OCI-M1 (cell line): Measurements from ENCODE around the gene PIEZO2.

Source experiments
- DNase-seq: peaks from one replicate; lab custom pipeline; 2025; lab: John Stamatoyannopoulos, UW

Gene PIEZO2

DNA sequence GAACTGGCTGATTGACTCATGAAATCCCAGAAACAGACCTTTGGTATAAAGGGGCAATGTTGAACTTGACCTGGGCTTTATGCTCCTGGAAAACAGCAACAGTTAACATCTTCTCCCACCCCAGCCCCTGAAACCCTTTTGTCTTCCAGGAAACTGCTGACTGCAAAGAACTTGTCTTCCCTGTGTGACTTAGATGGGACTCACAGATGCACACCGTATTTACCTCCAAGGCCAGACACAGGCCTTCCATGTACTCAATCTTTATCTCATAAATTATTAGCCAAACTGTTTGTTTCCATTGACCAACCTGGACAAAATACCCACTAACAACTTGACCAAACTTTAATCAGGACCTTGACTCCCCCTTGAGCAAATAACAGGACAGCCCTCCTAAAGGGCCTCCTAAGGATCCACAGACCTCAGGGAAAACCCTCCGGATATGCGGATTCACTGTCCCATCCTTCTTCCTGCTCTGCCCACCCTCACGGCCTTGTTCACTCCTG, 36.3 kb downstream of the PIEZO2 start:
- DNase-seq: no peak

DNA sequence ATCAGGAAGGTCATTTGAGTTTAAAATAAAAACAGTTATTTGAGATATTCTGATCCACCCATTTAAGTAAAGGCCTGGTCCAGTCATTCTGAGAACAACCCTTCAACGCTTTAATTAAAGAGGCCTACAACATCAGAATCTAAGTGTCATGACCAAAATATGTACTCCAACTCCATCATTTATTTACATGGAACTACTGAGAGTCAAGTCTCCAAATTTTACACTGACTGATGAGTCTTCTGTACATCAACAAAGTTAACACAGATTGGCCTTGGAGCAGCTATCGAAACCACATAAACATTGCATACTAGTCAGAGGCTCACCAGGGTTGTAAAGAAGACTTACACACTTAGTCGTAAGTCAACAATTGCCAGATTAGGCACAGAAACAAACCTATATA, 37.1 kb downstream of the PIEZO2 start:
- DNase-seq: no peak

DNA sequence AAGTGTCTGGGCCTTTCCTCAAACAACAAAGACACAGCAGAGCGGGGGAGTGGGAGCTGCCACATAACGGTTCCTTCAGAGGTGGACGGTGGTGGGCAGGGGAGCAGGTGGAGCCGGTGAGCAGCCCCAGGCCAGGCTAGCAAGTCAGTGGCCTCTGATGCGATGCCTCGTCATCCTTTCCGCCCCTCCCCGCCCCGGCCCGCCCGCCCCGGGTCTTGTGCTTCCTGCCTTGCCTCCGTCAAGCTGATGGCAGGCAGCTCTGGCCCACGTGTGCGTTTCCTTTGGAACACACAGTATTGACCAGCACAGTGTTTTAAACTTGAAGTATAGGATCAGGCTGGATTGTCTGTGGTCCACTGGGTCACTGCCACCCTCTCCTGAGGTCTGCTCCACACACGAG, 38.9 kb downstream of the PIEZO2 start:
- no peak for DNase-seq

DNA sequence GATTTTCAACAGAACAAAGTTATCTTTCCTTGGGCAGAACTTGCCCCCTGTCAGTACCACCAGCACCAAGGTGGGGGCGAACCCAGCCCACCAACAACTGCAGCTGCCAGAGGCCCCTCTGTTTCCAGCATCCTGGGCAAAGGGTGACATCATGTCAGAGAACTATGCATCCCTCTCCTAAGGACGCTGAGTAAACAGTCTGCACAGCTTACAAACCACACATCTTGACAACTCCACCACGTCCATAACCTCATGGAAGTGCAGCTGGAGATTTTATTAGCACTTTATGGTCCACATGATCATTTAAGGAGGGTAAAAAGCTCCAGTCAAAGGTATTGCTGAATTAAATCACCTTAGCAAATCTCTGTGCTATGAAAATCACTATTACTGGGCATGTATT, 40.4 kb downstream of the PIEZO2 start:
- no peak for DNase-seq

DNA sequence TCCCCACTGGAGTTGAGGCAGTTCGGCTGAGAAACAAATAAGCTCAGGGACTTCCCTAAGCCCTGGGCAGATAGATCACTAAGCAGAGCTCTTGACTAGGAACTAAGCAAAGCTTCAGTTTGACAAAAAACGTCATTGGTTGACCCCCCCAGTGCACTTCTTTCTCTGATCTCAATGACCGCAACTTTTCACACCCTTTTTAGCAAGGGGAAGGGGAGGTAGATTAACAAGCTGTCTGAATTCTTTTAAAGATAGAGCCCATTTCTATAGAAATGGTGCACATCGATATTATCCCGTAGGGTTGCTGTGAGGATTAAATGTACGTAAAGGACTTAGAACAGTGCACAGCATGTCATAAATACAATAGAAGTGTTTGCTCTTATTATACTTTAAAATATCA, 42.5 kb downstream of the PIEZO2 start:
- peak; percentile 8 for DNase-seq

DNA sequence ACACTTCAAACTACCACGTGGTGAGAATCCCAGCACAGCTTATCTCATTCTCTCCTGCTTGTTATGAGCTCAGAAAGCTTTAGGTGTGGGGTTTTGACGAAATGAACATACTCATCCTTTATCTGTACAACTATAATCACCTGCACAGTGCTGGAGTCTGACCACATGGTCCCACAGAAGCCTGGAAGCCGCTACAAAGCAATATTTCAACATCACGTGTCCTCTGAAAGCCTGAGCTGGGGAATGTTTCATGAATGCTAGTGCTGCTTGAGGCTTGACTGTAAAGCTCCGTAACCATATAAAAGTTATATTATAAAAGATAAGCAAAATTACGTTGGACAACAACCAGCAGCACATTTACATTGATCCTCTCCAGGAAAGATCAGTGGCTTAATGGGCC, 43.9 kb downstream of the PIEZO2 start:
- no peak for DNase-seq

DNA sequence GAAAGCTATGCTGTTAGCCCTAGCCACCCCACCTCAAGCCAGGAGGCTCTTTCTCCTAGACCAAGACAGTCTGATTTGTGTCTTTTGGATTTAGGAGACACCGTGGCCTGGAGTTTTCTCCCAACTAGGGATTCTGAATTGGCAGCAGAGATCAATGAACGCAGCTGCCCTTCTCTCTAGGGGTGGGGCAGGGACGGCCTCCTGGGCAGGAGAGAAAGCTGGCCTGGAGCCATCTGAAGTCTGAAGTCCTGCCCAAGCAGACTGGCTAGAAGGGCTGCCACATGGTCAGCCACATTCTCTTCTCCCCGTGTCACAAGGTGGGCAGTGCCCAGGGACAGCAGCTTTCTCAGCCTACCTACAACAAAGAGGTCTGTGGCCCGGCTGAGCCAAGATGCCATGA, 45.1 kb downstream of the PIEZO2 start:
- DNase-seq: no peak

DNA sequence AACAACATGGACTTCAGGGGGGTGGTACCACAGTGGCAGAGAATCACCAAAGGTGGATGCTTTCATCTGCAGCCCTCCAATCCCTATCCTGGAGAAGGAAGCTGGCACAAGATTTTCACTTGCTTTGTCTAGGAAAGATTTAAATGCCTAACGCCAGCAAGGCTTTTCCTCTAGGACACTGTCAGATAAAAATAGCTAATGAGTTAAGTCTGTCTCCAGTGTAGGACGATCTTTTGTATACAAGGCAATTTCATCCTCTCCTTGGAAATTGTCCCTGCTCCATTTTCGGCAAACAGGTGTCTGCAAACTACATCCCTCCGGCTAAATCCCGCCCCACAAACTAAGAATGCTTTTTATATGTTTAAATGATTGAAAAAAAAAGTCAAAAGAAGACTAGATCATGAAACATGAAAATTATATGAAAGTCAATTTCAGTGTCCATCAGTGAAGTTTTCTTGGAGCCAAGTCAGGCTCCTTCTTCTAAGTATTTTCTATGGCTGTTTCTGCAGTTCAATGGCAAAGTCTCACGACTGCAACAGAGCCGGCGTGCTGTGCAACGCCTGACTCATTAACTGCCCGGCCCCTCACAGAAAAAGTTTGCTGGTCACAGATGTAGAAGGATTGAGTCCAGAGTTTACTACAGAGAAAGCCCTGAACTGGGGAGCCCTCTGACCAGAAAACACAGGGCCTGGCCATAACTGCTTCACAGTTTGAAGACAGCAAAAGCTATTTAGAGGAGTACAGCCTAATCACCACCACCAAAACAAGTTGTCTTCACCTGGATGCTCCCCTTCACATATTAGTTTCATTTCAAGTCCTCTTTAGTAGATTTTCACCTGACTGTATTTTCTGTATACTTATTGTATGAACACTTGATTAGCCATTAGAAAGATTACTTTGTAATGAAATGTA, 52.3 kb downstream of the PIEZO2 start:
- DNase-seq: no peak

DNA sequence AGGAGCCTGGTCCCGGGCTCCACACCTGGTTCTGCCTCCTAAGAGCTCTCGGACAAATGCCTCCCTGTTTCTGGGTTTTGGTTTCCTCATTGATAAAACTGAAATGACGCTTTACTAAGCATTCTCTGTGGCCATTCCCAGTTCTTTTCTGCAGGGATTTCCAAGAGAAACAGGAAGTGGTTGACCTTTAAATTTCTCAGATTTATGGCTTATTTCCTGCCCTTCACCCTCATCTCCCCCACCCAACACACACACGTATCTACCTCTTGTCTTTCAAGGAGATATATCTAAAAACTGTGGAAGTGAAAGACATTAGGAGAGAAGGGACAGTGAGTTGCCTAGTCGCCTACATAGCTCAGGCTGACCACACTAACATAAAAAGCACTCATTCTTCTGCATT, 53.0 kb downstream of the PIEZO2 start:
- DNase-seq: peak; percentile 21

DNA sequence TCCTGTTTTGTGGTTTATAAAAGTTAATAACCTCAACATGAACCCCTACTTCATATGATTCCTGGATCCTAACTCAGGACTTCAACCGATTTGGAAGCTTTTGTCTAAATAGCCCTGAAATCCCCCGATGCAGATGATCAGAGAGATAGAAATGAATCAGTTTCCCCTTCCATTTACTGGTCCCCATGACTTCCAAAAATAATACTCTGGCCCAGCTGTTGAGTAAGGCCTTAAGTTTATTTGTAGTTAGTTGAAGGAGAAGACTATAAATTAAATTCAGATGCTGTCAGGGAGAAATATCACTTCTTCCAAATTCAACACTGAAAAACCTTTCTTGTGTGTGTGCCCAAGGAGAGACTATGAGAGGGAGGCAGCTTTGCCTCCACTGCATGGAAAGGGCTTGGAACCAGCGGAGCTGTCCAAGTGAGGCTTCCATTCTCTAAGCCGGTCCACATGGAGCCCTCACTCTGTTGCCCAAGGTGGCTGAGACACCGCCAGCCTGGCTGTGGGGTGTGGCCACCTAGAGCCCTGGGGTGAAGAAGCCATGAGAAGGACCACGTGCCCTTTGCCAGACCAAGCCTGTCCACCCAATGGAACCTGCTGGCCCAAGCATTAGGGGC, 53.6 kb downstream of the PIEZO2 start:
- no peak for DNase-seq

DNA sequence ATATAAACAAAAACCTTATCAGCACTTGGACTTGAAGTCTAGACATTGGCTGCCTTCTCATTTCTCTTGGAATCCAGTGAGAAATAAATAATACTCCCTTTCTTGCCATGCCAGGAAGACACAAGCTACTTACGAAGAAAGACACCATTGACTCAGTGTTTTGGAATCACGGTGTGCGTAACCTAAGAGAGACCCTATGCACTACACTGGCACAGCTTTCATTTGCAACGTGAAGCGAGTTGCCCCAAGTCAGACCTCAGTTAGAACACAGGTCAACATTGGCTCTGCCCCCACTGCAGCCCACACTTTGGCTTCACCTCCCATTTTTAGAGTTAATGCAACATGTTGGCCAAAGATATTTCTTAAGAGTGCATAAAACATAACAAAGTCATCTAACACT, 54.2 kb downstream of the PIEZO2 start:
- no peak for DNase-seq

DNA sequence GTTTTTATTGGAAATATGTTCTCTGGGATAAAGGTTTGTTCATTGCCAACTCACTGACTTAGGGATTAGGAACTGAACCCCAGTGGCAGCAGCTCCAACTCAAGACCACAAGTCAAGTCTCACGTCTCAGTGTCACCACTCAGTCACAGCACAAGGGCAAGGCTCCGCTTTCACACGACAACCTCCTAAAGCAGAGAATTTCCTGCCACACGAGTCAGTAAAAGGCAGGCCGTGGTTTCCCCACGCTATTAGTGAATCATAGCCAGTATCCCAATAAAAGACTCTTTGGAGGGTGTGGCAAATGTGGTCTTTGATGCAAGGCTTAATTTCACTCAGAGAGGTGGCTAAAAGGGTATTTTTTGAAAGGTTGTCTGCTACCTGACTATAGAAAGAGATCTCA, 57.6 kb downstream of the PIEZO2 start:
- no peak for DNase-seq

DNA sequence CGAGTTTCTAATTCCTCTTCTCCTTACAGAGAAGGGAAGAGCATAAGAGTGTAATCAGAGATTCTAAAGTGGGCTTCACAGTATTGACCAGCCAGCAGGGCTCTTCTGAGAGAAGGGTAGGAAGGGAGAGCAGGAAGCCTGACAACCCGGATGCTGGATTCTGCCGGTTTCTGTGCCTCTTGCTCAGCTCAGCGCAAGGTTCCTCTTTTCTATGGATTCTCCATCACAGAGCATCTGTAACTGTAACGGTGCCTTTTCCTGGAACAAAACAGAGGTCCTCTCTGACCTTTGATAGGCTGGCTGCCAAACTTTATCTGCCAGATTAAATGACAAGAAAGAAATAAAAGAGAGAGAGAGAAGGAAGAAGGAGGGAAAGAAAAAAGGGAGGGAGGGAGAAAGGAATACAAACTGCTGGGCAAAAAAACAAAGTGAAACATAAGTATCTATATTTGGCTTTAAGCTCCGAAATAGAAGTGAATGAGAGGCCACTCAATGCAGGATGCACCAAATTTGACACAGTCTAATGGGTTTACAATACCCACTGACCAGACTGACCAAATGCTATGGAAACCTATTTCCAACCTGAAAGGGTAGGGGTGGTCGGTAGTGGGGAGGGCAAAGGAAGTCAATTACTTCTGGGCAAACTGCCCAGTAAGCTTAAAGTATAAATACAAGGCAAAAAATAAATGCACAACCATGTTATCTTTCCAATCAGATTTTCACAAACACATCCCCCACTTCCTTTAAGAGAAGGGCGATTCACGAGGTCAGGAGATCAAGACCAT, 59.2 kb downstream of the PIEZO2 start:
- DNase-seq: peak; percentile 84

DNA sequence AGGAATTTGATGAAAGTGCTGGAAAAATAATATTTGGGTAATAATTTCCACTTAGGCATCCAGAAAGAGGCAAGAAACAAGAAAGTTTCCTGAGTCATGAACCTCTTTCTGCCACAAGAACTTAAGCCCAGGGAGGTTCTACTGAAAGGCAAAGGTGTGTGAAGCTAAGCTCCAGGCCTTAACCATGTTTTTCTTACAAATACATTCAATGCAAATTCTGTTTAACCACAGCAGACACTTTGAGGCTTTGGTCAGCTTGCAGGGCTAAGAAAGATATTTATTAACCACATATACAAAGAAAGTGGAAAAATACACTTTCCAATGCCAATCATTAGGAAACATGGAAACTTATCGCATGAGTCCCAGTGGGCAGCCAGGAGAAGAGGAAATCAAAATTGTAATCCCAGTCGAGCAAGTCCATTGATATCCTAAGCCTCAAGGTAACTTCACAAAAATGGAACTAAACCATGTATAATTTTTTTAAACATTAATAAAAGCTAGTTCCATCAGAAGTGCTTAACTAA, 68.3 kb downstream of the PIEZO2 start:
- no peak for DNase-seq

DNA sequence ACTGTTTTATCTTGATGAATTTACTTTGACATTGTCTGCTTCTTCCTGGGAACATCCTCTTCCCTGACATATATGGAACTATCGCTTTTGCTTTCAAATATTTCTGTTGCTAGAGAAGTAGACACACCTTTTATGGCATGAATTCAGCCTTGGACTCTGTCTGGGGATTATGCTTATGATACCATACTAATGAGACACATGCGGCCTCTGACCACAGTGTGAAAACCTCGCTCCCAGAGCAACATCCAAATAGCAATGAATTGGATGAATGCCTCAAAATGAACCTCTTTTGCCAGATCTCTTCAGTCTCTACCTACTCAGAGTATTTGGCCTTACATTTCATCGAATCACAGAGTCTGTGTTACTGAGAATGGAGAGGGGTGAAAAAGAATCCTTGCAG, 70.9 kb downstream of the PIEZO2 start:
- DNase-seq: no peak

DNA sequence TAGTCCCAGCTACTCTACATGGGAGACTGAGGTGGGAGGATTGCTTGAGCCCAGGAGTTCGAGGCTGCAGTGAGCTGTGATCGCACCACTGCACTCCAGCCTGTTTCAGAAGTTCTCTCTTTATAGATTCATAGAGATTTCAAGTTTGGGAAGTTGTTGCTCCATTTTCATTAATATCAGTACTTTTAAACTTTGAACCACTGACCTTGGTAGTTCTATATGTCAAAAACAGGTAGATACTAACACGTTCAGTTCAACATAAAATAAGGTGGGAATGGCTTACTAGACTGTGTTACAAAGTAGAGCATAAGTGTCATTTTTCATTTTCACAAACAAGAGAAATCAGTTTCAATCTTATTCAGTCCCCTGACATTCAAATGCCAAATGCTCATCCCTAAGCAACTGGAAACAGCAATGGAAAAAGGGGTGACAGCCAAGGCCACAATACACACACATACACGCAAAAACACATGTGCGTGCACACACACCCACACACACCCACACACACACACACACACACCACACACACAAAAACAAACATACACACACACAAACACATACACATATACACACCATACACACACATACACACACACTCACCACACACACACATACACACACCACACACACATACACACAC, 71.7 kb downstream of the PIEZO2 start:
- no peak for DNase-seq

DNA sequence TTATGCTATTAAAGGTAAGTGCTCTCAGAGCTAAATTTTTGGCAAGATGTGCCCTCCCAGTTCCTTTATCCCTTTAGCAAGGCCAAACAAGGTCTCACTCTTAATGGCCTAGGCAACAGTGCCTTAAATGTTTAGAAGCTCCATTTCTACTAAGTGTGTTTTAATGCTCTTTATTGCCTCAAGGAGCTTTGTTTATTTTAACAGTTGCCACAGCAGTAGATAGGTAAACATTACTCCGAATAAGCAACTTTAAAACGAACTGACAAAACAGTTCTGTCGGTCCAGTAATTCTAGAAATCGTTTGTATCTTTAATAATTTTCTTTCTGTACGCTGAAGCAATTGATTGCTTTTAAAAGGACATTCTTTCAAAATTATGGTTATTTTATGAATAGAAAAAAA, 74.5 kb downstream of the PIEZO2 start:
- no peak for DNase-seq

DNA sequence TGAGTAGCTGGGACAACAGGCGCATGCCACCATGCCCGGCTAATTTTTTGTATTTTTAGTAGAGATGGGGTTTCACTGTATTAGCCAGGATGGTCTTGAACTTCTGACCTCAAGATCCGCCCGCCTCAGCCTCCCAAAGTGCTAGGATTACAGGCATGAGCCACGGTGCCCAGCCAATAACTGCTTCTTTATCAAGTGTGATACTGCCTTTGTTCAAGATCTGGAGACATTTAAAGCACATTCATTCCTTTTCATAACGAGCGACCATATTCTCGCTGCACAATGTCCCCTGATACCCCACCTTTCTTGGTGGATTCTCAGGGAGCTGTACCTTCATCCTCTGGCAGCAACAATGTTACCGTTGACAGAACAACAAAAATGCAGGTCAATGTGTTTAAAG, 75.4 kb downstream of the PIEZO2 start:
- DNase-seq: no peak

DNA sequence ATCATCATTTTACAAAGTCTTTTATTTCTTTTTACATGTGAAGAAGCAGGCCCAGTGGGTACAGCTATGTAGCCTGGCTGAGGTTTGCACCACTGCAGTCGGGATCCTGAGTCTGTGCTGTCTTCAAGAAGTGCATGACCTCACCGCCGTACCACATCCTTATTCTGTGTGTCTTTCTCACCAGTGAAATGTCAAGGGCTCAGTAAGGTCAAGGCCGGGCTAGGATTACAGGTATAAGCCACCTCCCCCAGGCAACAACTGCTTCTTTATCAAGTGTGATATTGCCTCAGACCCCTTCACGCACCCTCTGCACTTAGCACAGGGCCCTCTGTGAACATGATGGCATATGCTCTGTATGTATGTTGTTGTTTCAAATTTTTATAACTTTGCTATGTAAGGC, 76.7 kb downstream of the PIEZO2 start:
- DNase-seq: no peak

DNA sequence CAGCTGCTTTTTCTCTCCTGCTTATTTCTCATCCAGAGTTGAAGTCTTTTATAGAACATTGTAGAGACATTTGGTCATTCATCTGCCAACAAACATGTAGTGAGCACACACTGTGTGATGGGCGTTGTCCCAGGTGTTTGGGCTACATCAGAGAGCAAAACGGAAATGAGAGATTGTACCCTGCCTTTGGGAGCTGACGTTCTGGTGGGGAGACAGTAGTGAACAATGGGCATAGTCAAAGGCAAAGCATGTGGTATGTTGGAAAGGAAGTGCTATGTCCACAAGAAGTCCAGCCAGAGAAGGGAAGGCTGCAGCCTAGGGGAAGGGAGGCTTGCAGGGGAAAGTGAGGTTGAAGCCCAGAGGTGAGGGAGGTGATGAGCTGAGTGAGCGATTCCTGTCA, 78.1 kb downstream of the PIEZO2 start:
- DNase-seq: no peak

DNA sequence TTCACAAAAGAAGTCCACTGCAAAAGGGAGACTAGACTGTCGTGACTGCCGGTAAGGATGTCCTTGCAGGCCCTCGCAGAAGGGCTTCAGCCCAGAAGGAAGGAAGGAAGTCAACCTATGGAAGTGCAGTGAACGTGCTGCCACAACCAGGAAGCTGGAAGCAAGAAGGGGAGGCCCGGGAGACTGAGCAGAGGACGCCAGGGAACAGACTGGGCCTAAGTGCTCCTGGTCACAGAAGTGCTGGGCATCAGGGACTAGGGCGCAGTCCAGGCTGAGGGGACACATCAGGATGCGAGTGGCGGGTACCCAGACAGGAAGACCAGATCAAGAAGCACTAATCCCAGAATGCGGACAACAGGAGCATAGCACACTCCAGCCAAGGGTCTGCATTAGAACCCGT, 78.8 kb downstream of the PIEZO2 start:
- DNase-seq: no peak

DNA sequence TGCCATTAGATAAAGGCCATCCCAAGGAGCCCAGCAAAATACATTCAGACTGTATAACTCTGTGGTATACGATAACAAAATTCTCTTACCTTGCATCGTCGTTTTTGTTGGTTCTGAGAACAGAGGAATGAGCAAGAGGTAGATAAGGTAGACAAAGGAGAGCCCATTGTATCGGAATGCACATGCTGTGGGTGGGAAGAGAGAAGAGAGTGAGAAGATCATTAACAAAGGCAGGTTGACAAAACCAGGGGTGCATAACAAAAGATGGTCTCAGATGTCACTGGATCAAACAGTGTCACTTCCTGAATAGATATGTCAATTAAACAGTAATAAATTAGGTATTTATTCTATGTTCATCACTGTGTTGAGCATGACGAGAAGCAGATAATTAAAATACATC, 83.3 kb downstream of the PIEZO2 start:
- DNase-seq: no peak
